HG03095 (cell line): Measurements from ENCODE around the gene AVP.

Source experiments
- ATAC-seq: cut with Tn5 transposase; IDR thresholded peaks from one replicate; pipeline ENCODE4 v1.9.1; 2021; ENCODE audit warnings: moderate library complexity; ENCODE audit not compliant: unreplicated experiment

The AVP gene

GRCh38 chr20:3051385-3052019 is 33.0 kb downstream of the AVP start:
- ATAC-seq = no peak

GRCh38 chr20:3047486-3048419 is 36.8 kb downstream of the AVP start:
- ATAC-seq = no peak

DNA sequence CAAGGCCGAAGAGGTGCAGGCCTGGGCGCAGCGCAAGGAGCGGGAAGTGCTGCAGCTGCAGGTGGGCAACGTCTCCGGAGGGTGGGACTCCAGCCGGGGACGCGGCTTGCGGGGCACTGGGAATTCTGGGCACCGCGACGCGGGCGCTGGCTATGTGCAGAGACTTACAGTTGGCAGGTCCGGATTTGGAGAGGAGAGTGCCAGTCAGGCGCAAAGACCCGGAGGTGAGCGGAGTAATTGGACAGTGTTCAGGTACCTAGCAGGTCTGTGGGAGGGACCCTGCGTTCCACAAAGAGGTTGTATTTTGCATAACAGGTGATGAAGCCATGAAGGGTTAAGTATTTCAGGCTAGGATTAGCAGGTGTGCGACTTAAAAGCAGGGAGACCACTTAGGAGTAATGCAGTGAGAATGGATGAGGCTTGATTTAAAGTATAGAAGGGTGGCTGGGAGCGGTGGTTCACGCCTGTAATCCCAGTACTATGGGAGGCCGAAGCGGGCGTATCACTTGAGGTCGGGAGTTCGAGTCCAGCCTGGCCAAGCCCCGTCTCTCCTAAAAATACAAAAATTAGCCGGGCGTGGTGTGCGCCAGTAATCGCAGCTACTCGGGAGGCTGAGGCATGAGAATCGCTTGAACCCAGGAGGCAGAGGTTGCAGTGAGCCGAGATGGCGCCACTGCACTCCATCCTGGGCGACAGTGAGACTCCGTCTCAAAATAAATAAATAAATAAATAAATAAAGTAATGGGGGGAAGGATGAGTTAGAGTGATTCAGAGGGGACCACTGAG is 37.7 kb downstream of the AVP start:
- no peak for ATAC-seq

- ATAC-seq = peak; percentile 90
Observed at GRCh38 chr20:3045816-3046676, 38.5 kb downstream of the AVP start, which contains the start of gene MRPS26. TSS of gene MRPS26 (plus strand) at chr20:3046052. CDS start at chr20:3046069, 17 bp downstream.

DNA sequence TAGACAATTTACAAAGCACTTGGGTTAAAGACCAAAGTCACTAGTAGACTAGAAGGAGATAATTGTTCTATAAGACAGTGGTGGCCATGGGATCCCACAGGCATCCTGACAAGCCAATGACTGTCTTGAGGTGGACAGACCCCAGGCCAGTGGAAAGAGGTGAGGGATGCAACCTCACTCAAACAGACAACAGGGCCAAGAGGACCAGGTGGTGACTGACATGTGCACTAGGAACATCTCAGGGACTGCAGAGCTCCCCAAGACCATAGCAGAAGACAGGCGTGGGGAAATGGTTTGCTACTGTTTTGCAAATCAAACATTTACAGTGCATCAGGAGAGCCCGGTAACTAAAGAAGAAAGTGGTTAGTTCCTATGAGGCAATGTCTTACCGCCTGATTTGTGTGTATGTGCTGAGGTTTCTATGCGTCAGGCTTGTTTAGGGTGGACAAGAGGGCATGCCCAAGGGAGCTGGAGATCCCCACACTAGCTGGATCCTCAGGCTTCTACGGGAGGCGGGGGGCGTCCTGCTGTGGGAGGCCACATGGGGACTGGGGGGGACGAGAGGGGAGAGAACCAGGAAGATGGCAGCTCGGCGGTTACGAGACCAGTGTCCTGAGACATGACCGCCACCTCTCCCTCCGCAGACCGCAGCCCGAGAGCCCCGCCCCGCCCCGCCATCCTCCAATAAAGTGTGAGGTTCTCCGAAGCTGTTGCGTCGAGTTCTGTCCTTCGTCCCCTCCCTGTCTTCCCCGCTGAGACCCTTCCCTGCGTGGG is 39.3 kb downstream of the AVP start:
- peak; percentile 41 for ATAC-seq

- ATAC-seq = no peak
Observed at GRCh38 chr20:3044336-3044965, 40.1 kb downstream of the AVP start.

DNA sequence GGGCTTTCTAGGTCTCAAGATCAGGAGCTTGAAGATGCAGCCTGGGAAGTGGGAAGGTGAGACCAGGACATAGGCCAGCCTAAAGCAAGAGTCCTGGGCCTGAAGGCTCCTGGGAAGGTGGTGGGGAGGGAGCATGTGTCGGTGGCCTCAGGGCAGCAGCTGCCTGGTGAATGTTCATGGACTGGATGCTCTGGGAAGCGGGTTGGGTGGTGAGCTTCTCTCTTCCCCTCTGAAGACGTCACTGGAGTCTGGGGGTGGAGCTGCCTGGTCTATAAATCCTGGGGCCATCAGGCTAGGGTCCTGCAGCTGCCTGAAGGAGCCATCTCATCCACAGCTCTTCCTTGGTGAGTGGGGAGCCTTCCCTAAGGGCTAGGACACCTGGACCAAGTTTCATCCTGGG is 41.2 kb downstream of the AVP start, which contains the start of gene GNRH2:
Gene GNRH2 (plus strand): TSS at position 301 of the 400 bp plus-strand sequence. CDS start 793 bp downstream, outside the sequence.
- ATAC-seq = no peak

DNA sequence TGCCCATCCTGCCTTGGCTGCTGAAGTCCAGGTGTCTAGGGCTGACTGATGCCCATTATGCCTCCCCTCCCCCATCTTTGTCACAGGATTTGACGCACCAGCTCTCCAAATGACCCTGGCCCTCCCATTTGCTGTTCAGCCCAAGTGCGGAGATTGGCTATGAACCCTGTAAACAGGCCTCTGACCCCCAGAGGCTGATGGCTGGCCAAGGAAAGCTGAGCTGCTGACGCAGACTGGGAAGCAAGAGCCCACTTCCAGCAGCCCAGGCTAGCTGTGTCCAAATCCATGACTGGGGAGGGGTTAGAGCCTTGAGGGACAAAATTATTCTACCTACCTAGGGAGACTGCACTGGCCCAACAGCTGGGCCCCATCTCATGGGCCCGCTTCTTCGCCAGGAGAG is 41.9 kb downstream of the AVP start:
- no peak for ATAC-seq

DNA sequence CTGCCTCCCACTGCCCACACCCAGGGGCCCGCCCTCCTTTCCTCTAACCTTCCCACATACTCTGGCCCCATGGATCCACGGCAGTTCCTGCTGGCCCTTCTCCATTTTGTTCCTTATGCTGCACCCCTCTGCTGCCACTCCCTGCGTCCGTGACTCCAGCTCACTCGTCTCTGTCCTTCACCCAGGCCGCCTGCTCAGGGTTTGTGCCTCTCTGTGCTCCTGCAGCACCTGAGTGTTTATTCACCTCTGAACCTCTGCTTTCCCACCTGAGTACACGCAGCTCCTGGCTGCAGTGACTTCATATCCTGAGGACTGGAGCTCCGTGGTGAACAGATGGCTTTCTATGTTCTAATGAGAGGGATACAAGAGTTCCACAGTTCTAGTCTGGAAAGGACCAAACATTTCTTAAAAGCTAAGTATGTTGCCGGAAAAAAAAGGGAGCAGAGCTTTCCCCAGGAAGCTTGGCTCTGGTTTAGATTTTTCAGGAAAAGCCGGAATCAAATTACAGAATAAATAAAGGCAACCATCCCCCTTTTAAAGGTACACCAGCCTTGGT is 42.6 kb downstream of the AVP start:
- no peak for ATAC-seq

- ATAC-seq = no peak
Observed at GRCh38 chr20:3040086-3040485, 44.4 kb downstream of the AVP start.

- no peak for ATAC-seq
Observed at GRCh38 chr20:3039426-3039825, 45.1 kb downstream of the AVP start.

DNA sequence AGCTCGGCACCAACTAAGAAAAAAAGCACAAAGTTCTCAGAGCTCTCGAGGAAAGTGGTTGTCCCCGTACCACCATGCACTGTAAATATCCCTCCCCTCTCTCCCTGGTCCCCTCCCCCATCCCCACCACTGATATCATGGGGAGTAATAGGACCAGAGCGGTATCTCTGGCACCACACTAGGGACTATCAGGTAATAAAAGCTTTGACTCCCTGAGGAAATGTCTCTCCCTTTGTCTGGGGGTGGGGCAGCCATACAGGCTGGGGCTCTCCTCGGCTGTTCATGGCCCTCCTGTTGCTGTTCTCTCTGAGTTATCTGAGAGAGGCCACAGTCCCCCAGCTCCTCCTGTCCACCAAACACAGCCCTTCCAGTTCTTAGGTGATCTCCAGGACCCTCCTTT is 46.1 kb downstream of the AVP start:
- ATAC-seq = no peak

- ATAC-seq = no peak
Observed at GRCh38 chr20:3037654-3038053, 46.9 kb downstream of the AVP start.

- ATAC-seq = no peak
Observed at GRCh38 chr20:3032624-3033023, 51.9 kb downstream of the AVP start.
